Progenitor cell of endocrine pancreas (in vitro differentiated cells): ENCODE results near the gene NOS1AP. TPM values are rescaled to one million over a fixed set of nuclear protein-coding genes. Genes with fewer than 3 reads are reported as not detected.

Source experiments
- DNase-seq: peaks from one replicate; pipeline ENCODE4 v3.0.0; 2021; ENCODE audit warnings: low spot score; ENCODE audit not compliant: unreplicated experiment
- H3K27ac Mint-ChIP-seq: 2 replicates; pipeline ENCODE4 v1.8.0; 2021; ENCODE audit warnings: mild to moderate bottlenecking, moderate library complexity, mixed read lengths
- H3K27me3 Mint-ChIP-seq: 2 replicates; pipeline ENCODE4 v1.8.0; 2021; ENCODE audit warnings: mixed read lengths
- H3K36me3 Mint-ChIP-seq: 2 replicates; pipeline ENCODE4 v1.8.0; 2022; ENCODE audit warnings: mixed read lengths; ENCODE audit not compliant: insufficient read depth
- H3K4me1 Mint-ChIP-seq: 2 replicates; pipeline ENCODE4 v1.8.0; 2021; ENCODE audit warnings: low read depth, mixed read lengths
- H3K4me3 Mint-ChIP-seq: 2 replicates; pipeline ENCODE4 v1.8.0; 2021; ENCODE audit warnings: low read depth, mild to moderate bottlenecking, moderate library complexity, mixed read lengths
- H3K9me3 Mint-ChIP-seq: 2 replicates; pipeline ENCODE4 v1.8.0; 2021; ENCODE audit warnings: low read depth, mixed read lengths
- CTCF ChIP-seq: fragments of 200-600 bp; sonication (generic); IDR thresholded peaks from one replicate; pipeline ENCODE4 v1.5.0; 2021; ENCODE audit warnings: antibody characterized with exemption, mild to moderate bottlenecking; ENCODE audit not compliant: unreplicated experiment
- total RNA-seq: library from RNA; stranded (reverse); gene quantifications from 2 replicates; pipeline ENCODE4 v1.2.1, GENCODE V29; 2021

NOS1AP gene
- total RNA-seq, 1 donor from 2014 or later, result 5.6 TPM

GRCh38 chr1:162153374-162153773, 83.9 kb downstream of the NOS1AP start:
- no peaks in the 10 kb centered on the region for H3K9me3 Mint-ChIP-seq
- H3K4me1 Mint-ChIP-seq, result peaks cover 2% of the 10 kb centered on the region
- H3K27ac Mint-ChIP-seq, result no peak overlapping the region

GRCh38 chr1:162157469-162157868, 88.0 kb downstream of the NOS1AP start:
- TF ChIP-seq CTCF, result no peak
- no peak overlapping the region for H3K27ac Mint-ChIP-seq
- no peak overlapping the region for H3K4me3 Mint-ChIP-seq
- H3K36me3 Mint-ChIP-seq, result no peaks in the 10 kb centered on the region
- H3K9me3 Mint-ChIP-seq, result peaks cover 3% of the 10 kb centered on the region
- DNase-seq, result no peak
- H3K4me1 Mint-ChIP-seq, result peaks cover under 1% of the 10 kb centered on the region
- no peaks in the 10 kb centered on the region for H3K27me3 Mint-ChIP-seq

More at GRCh38 chr1:162153374-162153773, 83.9 kb downstream of the NOS1AP start:
- H3K36me3 Mint-ChIP-seq, result no peaks in the 10 kb centered on the region
- DNase-seq, result no peak
- peaks cover 4% of the 10 kb centered on the region for H3K27me3 Mint-ChIP-seq
- H3K4me3 Mint-ChIP-seq, result no peak overlapping the region
- TF ChIP-seq CTCF, result no peak

- Mint-ChIP-seq H3K27ac (no peak overlapping the region), H3K4me1 (no peaks in the 10 kb centered on the region), H3K9me3 (peaks cover 3% of the 10 kb centered on the region), H3K27me3 (peaks cover 4% of the 10 kb centered on the region), H3K4me3 (no peak overlapping the region), H3K36me3 (no peaks in the 10 kb centered on the region)
- DNase-seq, result no peak
- TF ChIP-seq CTCF, result no peak
Observed at GRCh38 chr1:162158624-162159271, 89.3 kb downstream of the NOS1AP start.

DNA sequence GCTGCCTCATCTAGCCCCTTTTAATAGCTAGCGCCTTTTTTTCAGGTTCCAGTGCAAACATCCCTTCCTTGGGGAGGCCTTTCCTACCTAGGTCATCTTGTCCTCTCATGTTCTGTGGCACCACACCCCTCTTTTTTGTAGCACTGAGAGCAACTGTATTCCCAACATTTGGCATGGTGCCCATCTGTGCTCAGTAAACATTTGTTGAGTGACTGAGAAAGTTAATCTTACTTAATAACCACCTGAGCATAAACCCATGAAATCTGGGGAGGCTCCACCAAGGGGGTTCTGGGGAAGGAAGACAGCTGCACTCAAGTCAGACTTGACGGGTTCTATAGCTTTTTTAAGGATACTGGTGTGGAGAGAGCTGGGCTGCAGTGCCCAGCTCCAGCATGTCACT, 90.0 kb downstream of the NOS1AP start:
- no peak for DNase-seq
- H3K27me3 Mint-ChIP-seq, result peaks cover 4% of the 10 kb centered on the region
- peaks cover 3% of the 10 kb centered on the region for H3K9me3 Mint-ChIP-seq
- no peaks in the 10 kb centered on the region for H3K4me1 Mint-ChIP-seq
- no peak overlapping the region for H3K27ac Mint-ChIP-seq
- TF ChIP-seq CTCF, result no peak
- no peak overlapping the region for H3K4me3 Mint-ChIP-seq
- H3K36me3 Mint-ChIP-seq, result no peaks in the 10 kb centered on the region

DNA sequence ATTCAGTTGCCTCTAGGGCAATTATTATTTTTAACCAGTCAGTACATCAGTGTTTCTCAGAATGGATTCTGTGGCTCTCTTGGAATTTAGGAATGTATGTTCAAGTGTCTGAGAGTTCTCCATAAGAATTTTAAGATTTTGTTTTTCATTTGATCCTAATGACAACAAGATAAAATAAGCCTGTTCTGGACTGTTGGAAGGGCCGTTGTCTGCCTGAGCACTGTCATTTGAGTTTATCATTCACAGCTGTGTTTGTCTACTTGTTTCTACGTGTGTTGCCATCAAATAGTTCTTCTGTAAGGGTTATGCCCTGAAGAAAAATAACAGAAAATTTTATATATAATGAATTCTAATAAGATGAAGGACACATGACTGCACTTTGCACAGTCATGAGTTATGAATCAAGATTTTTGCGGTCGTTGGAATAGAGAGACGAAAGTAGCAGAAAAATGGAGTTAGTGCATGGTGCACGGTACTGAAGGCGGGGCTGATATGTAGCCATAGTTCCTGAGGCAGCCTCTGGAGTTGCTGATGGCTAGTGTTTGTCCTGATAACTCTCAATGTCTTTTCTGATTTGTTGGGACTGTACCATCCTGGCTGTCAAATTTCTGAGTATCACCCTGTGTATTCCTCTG, 92.5 kb downstream of the NOS1AP start:
- TF ChIP-seq CTCF, result no peak
- DNase-seq, result no peak
- peaks cover 3% of the 10 kb centered on the region for H3K9me3 Mint-ChIP-seq
- no peaks in the 10 kb centered on the region for H3K36me3 Mint-ChIP-seq
- no peaks in the 10 kb centered on the region for H3K4me1 Mint-ChIP-seq
- H3K4me3 Mint-ChIP-seq, result no peak overlapping the region
- peaks cover 4% of the 10 kb centered on the region for H3K27me3 Mint-ChIP-seq
- no peak overlapping the region for H3K27ac Mint-ChIP-seq
